Left lung (tissue), 10 donors: ENCODE measurements around the gene TWNK. TPM values are rescaled to one million over a fixed set of nuclear protein-coding genes. Genes with fewer than 3 reads are reported as not detected.

Source experiments
- ATAC-seq: fragments of 200-7000 bp; cut with Tn5 transposase; one replicate; pipeline ENCODE4 v1.9.1; 2020; ENCODE audit warnings: moderate library complexity
- DNase-seq, 4 donors: peaks; one replicate each; pipeline ENCODE4 v3.0.0-alpha.2; 2013 to 2020
- H3K27ac ChIP-seq, 2 donors: fragments of 200-600 bp; sonication (generic) in 1 of 2; one replicate each; pipeline versions ENCODE4 v1.5.0 to v1.8.0; 2020 to 2021
- H3K27me3 ChIP-seq, 2 donors: fragments of 200-600 bp; sonication (generic) in 1 of 2; one replicate each; pipeline versions ENCODE4 v1.5.0 to v1.8.0; 2020 to 2021
- H3K36me3 ChIP-seq, 2 donors: fragments of 200-600 bp; sonication (generic) in 1 of 2; one replicate each; pipeline versions ENCODE4 v1.5.0 to v1.8.0; 2020 to 2021
- H3K4me1 ChIP-seq, 2 donors: fragments of 200-600 bp; one replicate each; pipeline ENCODE4 v1.8.0; 2021
- H3K4me3 ChIP-seq, 2 donors: fragments of 200-600 bp; sonication (generic) in 1 of 2; one replicate each; pipeline versions ENCODE4 v1.5.0 to v1.8.0; 2020 to 2021; ENCODE audit warnings: mild to moderate bottlenecking in 1 of 2
- H3K9me3 ChIP-seq, 2 donors: fragments of 200-600 bp; sonication (generic) in 1 of 2; one replicate each; pipeline versions ENCODE4 v1.5.0 to v1.8.0; 2020 to 2021
- intact Hi-C, 2 donors: fragments of 100-400 bp; cut with DNase I; formaldehyde crosslinking; loops; one replicate each; pipeline versions ENCODE4 v1.11.2 to v1.14.2; 2022
- polyA plus RNA-seq, 6 donors: library from polyadenylated mRNA; unstranded; fragments of 120-200 nt; gene quantifications; one replicate each; pipeline ENCODE4 v1.2.1, GENCODE V29; 2013; ENCODE audit not compliant: insufficient read length in 6 of 6
- total RNA-seq, 2 donors: library from RNA; stranded (reverse); fragmentation: NEBNext Ultra II Directional; extraction: Animal tissue kit (Norgen Biotek cat#: 25700); gene quantifications; one replicate each; pipeline ENCODE4 v1.2.1, GENCODE V29; 2021
- TF ChIP-seq, protein P1 (sequence below), 2 donors: fragments of 200-600 bp; sonication (generic) in 1 of 2; IDR thresholded peaks; one replicate each; pipeline versions ENCODE4 v1.5.0 to v1.8.0; 2021; ENCODE audit warnings: antibody characterized with exemption in 2 of 2
- donor health status: DM: no; HTN: yes; CAD: no.
- donor health status: DM: no; HTN: no; CAD: no.

Gene TWNK
- total and polyA plus RNA-seq, 8 donors: 3.4 to 12.5 (median 10.3) TPM

DNA sequence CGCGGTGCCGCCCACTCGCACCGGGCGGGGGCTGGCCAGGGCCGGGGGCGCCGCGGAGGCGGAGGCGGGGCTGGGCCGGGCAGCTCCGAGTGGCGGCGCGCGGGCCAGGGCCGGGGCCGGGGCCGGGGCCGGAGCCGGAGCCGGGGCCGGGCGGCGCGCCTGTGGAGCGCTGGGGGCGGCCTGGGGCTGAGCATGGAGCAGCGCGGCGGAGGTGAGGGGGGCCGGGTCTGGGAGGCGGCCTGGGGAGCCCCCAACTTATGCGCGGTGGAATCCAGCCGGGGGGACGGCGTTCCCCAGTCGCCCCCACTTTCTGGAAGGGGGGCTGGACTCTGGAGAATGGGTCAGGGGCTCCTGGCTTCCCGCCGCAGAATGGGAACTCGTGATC lies 12.4 kb downstream of the TWNK start, which contains the start of gene LZTS2:
LZTS2 (plus strand) TSS at position 67 of the 385 bp plus-strand sequence. CDS start 2,731 bp downstream, outside the sequence.
- ATAC-seq: no peak
- intact Hi-C loops: no loop called here

GRCh38 chr10:101000127-101000914 lies 13.0 kb downstream of the TWNK start:
- intact Hi-C loops: no loop called here
- H3K36me3 ChIP-seq: peaks cover 3 to 30% of the 10 kb centered on the region in 2 donors
- TF ChIP-seq, protein P1, sequence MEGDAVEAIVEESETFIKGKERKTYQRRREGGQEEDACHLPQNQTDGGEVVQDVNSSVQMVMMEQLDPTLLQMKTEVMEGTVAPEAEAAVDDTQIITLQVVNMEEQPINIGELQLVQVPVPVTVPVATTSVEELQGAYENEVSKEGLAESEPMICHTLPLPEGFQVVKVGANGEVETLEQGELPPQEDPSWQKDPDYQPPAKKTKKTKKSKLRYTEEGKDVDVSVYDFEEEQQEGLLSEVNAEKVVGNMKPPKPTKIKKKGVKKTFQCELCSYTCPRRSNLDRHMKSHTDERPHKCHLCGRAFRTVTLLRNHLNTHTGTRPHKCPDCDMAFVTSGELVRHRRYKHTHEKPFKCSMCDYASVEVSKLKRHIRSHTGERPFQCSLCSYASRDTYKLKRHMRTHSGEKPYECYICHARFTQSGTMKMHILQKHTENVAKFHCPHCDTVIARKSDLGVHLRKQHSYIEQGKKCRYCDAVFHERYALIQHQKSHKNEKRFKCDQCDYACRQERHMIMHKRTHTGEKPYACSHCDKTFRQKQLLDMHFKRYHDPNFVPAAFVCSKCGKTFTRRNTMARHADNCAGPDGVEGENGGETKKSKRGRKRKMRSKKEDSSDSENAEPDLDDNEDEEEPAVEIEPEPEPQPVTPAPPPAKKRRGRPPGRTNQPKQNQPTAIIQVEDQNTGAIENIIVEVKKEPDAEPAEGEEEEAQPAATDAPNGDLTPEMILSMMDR (IDR thresholded peaks at IDR 0.05): no peak
- peak in 1 of 4 donors; percentile 46 for DNase-seq
- H3K27me3 ChIP-seq: no peaks in the 10 kb centered on the region
- no peak for ATAC-seq
- H3K27ac ChIP-seq: peak overlapping the region; percentile 94 to 100
- H3K9me3 ChIP-seq: no peaks in the 10 kb centered on the region
- H3K4me1 ChIP-seq: peaks cover 28 to 52% of the 10 kb centered on the region in 2 donors
- H3K4me3 ChIP-seq: peak overlapping the region; percentile 54 to 90

More for the DNA sequence above, 12.4 kb downstream of the TWNK start, which contains the start of gene LZTS2:
- Histone ChIP-seq H3K4me1 (peaks cover 28 to 52% of the 10 kb centered on the region in 2 donors), H3K9me3 (no peaks in the 10 kb centered on the region), H3K27me3 (no peaks in the 10 kb centered on the region), H3K36me3 (peaks cover 0 to 24% of the 10 kb centered on the region in 2 donors), H3K27ac (peak within 1 kb of the TSS; percentile 94 to 100), H3K4me3 (peak within 1 kb of the TSS; percentile 60 to 90)
- TF ChIP-seq, protein P1 (IDR thresholded peaks at IDR 0.05): no peak
- DNase-seq: no peak

DNA sequence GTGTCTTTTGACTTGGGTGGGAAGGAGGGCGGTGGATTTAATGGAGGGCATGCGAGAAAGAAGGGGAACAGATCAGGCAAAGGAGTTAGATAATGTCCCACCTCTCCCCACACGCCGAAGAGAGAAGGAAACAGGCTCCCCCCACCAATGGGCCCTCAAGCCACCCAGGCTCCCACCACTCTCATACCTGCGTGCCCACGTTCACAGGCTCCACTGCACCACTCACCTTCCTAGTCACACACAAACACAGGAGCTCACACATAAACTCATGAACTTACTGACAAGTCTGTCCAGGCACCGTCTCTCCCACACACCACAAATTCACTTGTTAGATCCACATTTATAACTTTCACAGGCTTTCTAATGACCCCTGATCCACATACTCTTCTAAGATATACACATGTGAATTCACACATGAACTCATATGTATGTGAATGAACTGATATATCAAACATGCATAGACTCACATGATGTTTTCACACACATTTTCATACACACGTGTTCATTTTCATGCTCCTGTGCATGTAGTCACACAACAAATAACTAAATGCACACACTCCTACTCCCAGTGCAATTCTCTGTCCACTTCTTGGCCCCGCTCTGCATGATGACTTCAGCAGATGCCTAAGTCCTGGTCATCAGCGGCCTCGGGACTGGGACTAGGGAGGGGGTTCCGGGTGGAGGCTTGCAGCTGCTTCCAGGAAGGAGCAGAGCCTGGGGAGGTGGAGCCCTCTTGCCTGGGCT lies 13.7 kb downstream of the TWNK start:
- ATAC-seq: peak; percentile 14
- H3K36me3 ChIP-seq: peaks cover 3 to 38% of the 10 kb centered on the region in 2 donors
- no peaks in the 10 kb centered on the region for H3K9me3 ChIP-seq
- peaks cover 28 to 52% of the 10 kb centered on the region in 2 donors for H3K4me1 ChIP-seq
- peak overlapping the region; percentile 54 to 90 for H3K4me3 ChIP-seq
- TF ChIP-seq, protein P1 (IDR thresholded peaks at IDR 0.05): no peak
- DNase-seq: peak; percentile 79 to 94 (median 86)
- H3K27ac ChIP-seq: peak overlapping the region; percentile 94 to 100
- intact Hi-C loops: no loop called here
- no peaks in the 10 kb centered on the region for H3K27me3 ChIP-seq

DNA sequence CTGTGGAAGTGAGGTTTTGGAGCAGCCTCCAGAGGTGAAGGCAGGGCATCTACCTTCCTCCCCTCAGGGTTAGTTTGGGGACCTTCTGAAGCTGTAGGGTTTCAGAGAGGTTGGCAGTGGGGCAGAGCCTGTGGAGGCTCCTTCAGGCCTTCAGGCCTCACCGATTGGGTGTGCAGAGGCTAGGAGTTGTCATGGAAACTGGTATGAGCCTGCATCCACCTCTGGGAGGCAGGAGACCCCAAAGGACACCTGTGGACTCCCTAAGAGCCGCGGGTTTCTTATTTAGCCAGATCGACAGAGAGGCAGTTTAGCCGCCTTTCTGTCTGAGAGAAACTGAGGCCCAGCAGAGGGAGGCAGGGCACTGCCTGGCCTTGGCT lies 14.3 kb downstream of the TWNK start:
- Histone ChIP-seq H3K27me3 (no peaks in the 10 kb centered on the region), H3K4me3 (peak overlapping the region in 1 of 2 donors; percentile 90), H3K36me3 (peaks cover 3 to 43% of the 10 kb centered on the region in 2 donors), H3K27ac (peak overlapping the region; percentile 94 to 100), H3K4me1 (peaks cover 24 to 46% of the 10 kb centered on the region in 2 donors), H3K9me3 (no peaks in the 10 kb centered on the region)
- peak in 1 of 4 donors; percentile 2 for DNase-seq
- TF ChIP-seq, protein P1 (IDR thresholded peaks at IDR 0.05): no peak
- ATAC-seq: no peak
- intact Hi-C loops: no loop called here

DNA sequence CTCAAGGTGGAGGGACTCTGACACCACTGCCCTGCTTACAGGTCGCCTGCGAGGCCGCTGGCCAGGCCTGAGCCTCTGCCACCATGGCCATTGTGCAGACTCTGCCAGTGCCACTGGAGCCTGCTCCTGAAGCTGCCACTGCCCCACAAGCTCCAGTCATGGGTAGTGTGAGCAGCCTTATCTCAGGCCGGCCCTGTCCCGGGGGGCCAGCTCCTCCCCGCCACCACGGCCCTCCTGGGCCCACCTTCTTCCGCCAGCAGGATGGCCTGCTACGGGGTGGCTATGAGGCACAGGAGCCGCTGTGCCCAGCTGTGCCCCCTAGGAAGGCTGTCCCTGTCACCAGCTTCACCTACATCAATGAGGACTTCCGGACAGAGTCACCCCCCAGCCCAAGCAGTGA lies 15.1 kb downstream of the TWNK start:
- H3K27me3 ChIP-seq: no peaks in the 10 kb centered on the region
- no peaks in the 10 kb centered on the region for H3K9me3 ChIP-seq
- intact Hi-C loops: no loop called here
- peaks cover 3 to 52% of the 10 kb centered on the region in 2 donors for H3K36me3 ChIP-seq
- DNase-seq (peak in 1 of 4 donors; percentile 61), ATAC-seq (no peak)
- H3K27ac ChIP-seq: peak overlapping the region; percentile 94 to 100
- H3K4me1 ChIP-seq: peaks cover 22 to 47% of the 10 kb centered on the region in 2 donors
- H3K4me3 ChIP-seq: no peak overlapping the region
- TF ChIP-seq, protein P1 (IDR thresholded peaks at IDR 0.05): no peak
